ENCODE data around the gene EEPD1.

GRCh38 chr7:36215457-36215765 is 62.4 kb downstream of the EEPD1 start:
- TF ChIP-seq CTCF (IDR thresholded peaks at IDR 0.05) (no peak), POLR2A (IDR thresholded peaks at IDR 0.05) (no peak)
